ENCODE results near the gene GSE1. TPM values are rescaled to one million over a fixed set of nuclear protein-coding genes. Genes with fewer than 3 reads are reported as not detected.

GSE1 gene
- total RNA-seq, 1 experiment from 2014 or later, result 10.1 TPM

DNA sequence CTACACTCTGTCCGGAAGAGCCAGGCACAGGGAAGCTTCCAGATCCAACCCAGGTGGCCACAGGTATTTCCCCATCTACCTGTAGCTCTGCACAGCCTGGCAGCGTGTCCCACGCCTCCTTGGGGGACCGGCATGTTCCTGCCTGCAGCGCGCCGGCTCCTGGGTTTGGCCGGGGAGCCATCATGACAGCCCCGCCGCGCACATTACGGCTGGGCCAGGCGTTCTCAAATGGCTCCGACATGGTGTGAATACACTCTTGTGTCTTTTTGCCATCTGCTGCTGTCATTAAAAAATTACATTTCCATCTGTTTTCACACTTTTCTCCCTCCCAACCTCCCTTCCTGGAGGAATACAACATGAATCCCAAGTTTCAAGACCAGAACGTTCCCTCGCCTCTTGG, 83.7 kb downstream of the GSE1 start:
- no peak for DNase-seq (ENCODE audit: low read depth)

DNA sequence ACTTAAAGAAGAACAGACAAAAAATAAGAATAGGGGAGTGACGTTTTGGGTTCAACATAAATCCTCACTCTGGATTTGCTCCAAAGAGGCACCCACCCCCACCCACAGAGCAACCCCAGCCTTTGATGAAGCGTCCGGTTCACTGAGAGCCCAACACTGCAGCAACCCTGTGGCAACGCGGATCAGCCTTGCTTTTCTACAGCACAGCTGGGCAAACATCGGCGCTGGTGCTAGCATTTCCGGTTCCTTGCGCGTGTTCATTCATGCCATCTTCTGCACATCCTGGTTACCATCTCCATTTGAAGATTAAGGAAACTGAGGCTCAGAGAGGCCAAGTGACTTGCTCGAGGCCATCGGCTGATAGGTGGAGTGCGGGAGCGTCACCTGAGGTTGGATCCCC, 84.3 kb downstream of the GSE1 start:
- DNase-seq (ENCODE audit: low read depth), result no peak

GRCh38 chr16:85698459-85698891, 85.4 kb downstream of the GSE1 start:
- no peak for DNase-seq (ENCODE audit: low read depth)

- no peak for DNase-seq (ENCODE audit: low read depth)
Observed at GRCh38 chr16:85698935-85699558, 85.9 kb downstream of the GSE1 start.

- peak; percentile 75 for DNase-seq (ENCODE audit: low read depth)
Observed at GRCh38 chr16:85699628-85700027, 86.5 kb downstream of the GSE1 start.

GRCh38 chr16:85704011-85704410, 90.9 kb downstream of the GSE1 start:
- no peak for DNase-seq (ENCODE audit: low read depth)

- DNase-seq (ENCODE audit: low read depth), result no peak
Observed at GRCh38 chr16:85704900-85705846, 92.1 kb downstream of the GSE1 start.

DNA sequence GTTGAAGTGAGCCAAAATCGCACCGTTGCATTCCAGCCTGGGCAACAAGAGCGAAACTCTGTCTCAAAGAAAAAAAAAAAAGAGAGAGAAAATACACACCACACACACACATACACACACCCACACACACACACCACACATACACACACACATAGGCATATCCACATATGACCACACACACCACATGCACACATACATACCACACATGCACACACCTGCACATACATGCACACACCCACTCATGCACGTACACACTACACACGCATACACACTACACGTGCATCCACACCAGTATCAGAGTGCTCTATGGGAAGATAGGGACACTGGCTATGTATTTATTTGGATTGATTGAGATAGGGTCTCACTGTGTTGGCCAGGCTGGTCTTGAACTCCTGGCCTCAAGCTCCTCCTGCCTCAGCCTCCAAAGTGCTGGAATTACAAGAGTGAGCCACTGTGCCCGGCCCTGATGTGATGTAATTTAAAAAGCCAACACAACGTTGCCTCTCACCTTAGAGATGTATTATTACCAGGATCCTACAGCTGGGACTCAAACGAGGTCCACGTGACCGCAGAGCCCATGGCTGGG, 93.4 kb downstream of the GSE1 start:
- no peak for DNase-seq (ENCODE audit: low read depth)

DNA sequence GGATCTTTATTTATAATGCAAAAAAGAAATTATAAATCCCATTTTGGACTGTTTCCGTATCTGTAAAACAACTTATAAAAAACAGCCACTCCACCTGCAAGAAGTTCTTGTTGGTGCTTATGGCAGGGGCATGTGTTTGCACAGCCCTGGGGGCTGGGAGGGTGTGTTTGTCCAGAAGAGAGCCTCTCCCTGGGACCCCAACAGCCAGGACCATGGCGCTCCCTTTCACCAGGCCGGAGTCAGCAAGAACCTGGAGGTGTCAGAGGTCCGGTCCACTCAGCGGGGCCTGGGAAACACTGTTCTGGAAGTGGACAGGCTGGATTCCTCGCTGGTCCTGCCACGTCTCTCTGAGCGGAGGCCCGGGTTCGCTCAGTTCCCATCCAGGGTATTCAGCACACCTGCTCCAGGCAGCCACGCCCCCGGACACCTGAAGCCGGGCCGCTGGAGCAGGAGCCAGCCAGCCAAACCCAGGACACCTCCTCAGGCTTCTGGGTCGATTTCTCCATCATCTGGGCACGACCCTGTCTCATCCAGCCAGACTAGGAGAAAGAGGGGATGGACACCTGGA, 94.5 kb downstream of the GSE1 start:
- no peak for DNase-seq (ENCODE audit: low read depth)

- no peak for DNase-seq (ENCODE audit: low read depth)
Observed at GRCh38 chr16:85708338-85708737, 95.2 kb downstream of the GSE1 start.

- no peak for DNase-seq (ENCODE audit: low read depth)
Observed at GRCh38 chr16:85709766-85710585, 96.9 kb downstream of the GSE1 start.

GRCh38 chr16:85710732-85711131, 97.6 kb downstream of the GSE1 start:
- no peak for DNase-seq (ENCODE audit: low read depth)

DNA sequence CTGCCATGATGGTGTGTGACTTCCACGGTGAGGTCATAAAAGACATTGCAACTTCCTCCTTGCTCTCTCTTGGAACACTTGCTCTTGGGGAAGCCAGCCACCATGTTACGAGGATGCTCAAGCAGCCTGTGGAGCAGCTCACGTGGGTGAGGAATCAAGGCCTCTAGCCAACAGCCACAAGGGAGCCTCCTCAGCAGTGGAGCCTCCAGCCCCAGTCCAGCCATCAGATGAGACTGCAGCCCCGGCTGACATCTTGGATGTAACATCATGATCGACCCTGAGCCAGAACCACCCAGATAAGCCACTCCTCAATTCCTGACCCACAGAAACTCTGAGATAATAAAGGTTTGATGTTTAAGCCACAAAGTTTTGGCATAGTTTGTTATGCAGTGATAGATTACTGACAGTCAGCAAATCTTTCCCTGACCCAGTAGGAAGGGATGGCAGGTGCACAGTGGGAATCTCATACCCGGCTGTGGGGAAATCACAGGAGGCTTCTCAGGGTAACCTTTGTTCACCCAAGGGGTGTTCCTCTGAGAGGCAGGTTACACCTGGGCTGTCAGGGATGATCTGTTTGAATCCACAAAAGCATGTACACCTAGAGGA, 99.0 kb downstream of the GSE1 start:
- no peak for DNase-seq (ENCODE audit: low read depth)

DNA sequence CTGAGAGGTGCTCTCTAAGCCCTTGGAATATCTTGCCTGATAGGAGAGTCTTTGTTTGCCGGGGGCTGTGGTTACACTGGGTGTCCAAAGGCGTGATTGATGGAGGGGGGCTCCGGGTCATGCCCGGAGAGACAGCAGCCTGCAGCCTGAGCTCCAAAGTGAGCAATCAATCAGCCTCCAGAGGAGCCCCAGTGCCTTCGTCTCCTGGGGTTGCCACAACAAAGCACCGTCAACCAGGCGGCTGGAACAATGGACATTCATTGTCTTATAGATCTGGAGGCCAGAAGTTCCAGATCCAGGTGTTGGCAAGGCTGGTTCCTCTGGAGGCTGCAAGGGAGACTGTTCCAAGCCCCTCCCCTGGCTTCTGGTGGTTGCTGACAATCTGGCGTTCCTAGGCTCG, 99.7 kb downstream of the GSE1 start:
- DNase-seq (ENCODE audit: low read depth), result no peak

DNA sequence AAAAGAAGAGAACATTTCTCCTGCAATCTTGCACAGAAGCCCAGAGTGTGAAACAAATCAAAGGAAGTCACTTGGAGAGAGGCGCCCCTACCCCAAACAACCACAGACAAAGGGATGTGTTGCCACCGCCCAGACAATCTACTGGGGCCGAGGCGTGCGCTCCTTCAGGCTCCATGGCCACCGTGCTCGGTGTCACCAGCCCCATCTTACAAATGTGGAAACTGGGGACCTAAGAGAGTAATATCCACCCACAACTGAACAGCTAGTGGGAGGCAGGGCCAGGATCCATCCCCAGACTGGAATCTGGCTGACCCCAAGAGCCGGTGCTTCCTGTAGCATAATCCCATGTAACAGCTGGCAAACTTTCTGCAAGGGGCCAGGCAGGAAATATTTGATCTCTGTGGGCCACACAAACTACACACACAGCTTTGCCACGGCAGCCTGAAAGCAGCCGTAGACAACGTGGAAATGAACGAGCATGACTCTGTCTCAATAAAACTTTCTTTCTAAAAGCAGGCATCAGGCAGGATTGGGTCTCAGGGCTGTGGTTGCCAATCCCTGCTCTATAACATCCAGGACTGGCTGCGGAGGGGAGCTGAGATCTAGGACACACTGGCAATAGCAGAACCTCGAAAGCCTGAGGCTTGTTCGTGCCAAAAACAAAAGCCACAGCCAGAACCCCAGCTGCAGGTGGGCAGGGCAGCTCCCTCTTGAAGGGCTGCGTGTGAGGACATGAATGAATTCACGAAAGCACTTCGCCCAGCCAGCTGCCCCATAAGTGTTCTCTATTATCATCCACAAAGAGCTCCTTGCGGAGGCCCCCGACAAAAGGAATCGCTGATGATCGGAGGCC, 102.3 kb downstream of the GSE1 start:
- no peak for DNase-seq (ENCODE audit: low read depth)

DNA sequence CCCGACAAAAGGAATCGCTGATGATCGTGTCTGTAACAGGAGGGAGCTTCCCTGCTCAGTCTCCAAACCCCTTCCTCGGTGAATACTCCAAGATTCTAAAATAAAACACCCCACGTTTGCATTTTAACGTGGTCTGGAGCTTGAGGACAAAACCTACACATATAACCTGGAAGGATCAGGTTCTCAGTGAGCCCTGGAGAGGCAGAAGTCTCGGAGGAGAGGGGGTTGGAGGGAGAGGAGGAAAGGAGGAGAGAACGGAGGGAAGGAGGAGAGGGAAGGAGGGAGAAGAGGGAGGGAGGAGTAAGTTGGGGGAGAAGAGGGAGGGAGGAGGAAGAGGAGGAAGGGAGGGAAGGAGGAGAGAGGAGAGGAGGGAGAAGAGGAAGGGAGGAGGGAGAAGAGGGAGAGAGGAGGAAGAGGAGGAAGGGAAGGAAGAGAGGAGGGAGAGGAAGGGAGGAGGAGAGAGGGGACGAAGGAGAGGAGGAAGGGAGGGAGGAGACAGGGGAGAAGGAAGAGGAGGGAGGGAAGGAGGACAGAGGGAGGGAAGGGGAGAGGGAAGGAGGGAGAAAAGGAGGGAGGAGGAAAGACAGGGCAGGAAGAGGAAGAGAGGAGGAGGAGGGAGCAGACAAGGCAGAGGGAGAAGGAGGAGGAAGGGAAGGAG, 103.0 kb downstream of the GSE1 start:
- no peak for DNase-seq (ENCODE audit: low read depth)

DNA sequence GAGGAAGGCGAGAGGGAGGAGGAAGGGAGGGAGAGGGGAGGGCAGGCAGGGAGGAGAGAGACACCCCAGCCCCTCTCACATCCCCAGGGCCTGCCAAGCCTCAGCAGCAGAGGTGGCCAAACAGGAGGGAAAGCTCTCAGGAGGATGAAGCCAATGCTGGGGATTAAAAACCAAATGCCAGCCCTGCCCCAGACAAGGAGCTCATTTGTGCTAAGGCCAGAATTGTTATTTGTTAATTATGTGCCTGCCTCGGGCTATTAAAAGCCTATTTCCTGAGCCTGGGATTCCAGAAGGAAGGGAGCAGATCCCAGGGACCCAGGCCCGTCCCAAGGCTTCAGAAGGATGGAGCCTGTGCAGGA, 103.5 kb downstream of the GSE1 start:
- DNase-seq (ENCODE audit: low read depth), result no peak

GRCh38 chr16:85717393-85718152, 104.5 kb downstream of the GSE1 start:
- peak; percentile 42 for DNase-seq (ENCODE audit: low read depth)

- no peak for DNase-seq (ENCODE audit: low read depth)
Observed at GRCh38 chr16:85718153-85718477, 105.0 kb downstream of the GSE1 start.
